H9 (cell line): ENCODE measurements around the gene UGT1A5. TPM values are rescaled to one million over a fixed set of nuclear protein-coding genes. Genes with fewer than 3 reads are reported as not detected.

Experiments
- DNase-seq: peaks from one replicate; pipeline ENCODE4 v3.0.0-alpha.2; 2017
- H2AFZ ChIP-seq: one replicate; pipeline ENCODE4 v1.6.1; 2013; ENCODE audit warnings: mild to moderate bottlenecking, low read length, control low read depth, moderate library complexity
- H2AK5ac ChIP-seq: 2 replicates; pipeline ENCODE4 v1.6.1; 2013; ENCODE audit warnings: low read length, control low read depth, mixed read lengths; ENCODE audit not compliant: insufficient read length
- H2BK120ac ChIP-seq: one replicate; pipeline ENCODE4 v1.6.1; 2013; ENCODE audit warnings: low read depth, mild to moderate bottlenecking, low read length, control low read depth, inconsistent platforms; ENCODE audit not compliant: poor library complexity, severe bottlenecking
- H2BK12ac ChIP-seq: 2 replicates; pipeline ENCODE4 v1.6.1; 2013; ENCODE audit warnings: low read length, control low read depth, mixed read lengths, low read depth; ENCODE audit not compliant: insufficient read length
- H2BK15ac ChIP-seq: 2 replicates; pipeline ENCODE4 v1.6.1; 2013; ENCODE audit warnings: low read depth, low read length, control low read depth
- H2BK20ac ChIP-seq: one replicate; pipeline ENCODE4 v1.6.1; 2013; ENCODE audit warnings: low read depth, mild to moderate bottlenecking, low read length, control low read depth, inconsistent platforms; ENCODE audit not compliant: poor library complexity, severe bottlenecking
- H2BK5ac ChIP-seq: 2 replicates; pipeline ENCODE4 v1.6.1; 2013; ENCODE audit warnings: low read length, control low read depth, mixed read lengths; ENCODE audit not compliant: insufficient read length
- H3K14ac ChIP-seq: 2 replicates; pipeline ENCODE4 v1.6.1; 2013; ENCODE audit warnings: low read length, control low read depth; ENCODE audit not compliant: insufficient read depth
- H3K18ac ChIP-seq: 2 replicates; pipeline ENCODE4 v1.6.1; 2013; ENCODE audit warnings: low read depth, mild to moderate bottlenecking, mixed read lengths, low read length, control low read depth; ENCODE audit not compliant: insufficient read length
- H3K23ac ChIP-seq: 2 replicates; pipeline ENCODE4 v1.6.1; 2013; ENCODE audit warnings: low read length, control low read depth, mixed read lengths, low read depth; ENCODE audit not compliant: insufficient read length
- H3K23me2 ChIP-seq: 2 replicates; pipeline ENCODE4 v1.6.1; 2013; ENCODE audit warnings: low read depth, mild to moderate bottlenecking, mixed read lengths, low read length, control low read depth; ENCODE audit not compliant: insufficient read length, poor library complexity, severe bottlenecking
- H3K27ac ChIP-seq: 2 replicates; pipeline ENCODE4 v1.5.1; 2013; ENCODE audit warnings: low read length, control low read depth, mixed read lengths, low read depth; ENCODE audit not compliant: insufficient read length
- H3K27me3 ChIP-seq: 2 replicates; pipeline ENCODE4 v1.6.1; 2013; ENCODE audit warnings: low read length, control low read depth, inconsistent platforms; ENCODE audit not compliant: insufficient read depth
- H3K4ac ChIP-seq: 2 replicates; pipeline ENCODE4 v1.6.1; 2013; ENCODE audit warnings: low read depth, mild to moderate bottlenecking, control low read depth, inconsistent platforms, low read length, moderate library complexity
- H3K4me1 ChIP-seq: 2 replicates; pipeline ENCODE4 v1.6.1; 2013; ENCODE audit warnings: low read length, control low read depth, inconsistent platforms; ENCODE audit not compliant: insufficient read depth
- H3K4me2 ChIP-seq: 2 replicates; pipeline ENCODE4 v1.6.1; 2013; ENCODE audit warnings: low read length, control low read depth, mixed read lengths; ENCODE audit not compliant: insufficient read length, insufficient read depth
- H3K56ac ChIP-seq: 2 replicates; pipeline ENCODE4 v1.6.1; 2013; ENCODE audit warnings: low read depth, mild to moderate bottlenecking, mixed read lengths, low read length, control low read depth; ENCODE audit not compliant: insufficient read length
- H3K79me1 ChIP-seq: 2 replicates; pipeline ENCODE4 v1.6.1; 2013; ENCODE audit warnings: low read depth, mild to moderate bottlenecking, moderate library complexity, low read length, control low read depth, inconsistent platforms; ENCODE audit not compliant: insufficient read depth, poor library complexity, severe bottlenecking
- H3K79me2 ChIP-seq: 2 replicates; pipeline ENCODE4 v1.6.1; 2013; ENCODE audit warnings: low read length, control low read depth, inconsistent platforms; ENCODE audit not compliant: insufficient read depth
- H3K9ac ChIP-seq: 2 replicates; pipeline ENCODE4 v1.6.1; 2013; ENCODE audit warnings: low read length, control low read depth, mixed read lengths; ENCODE audit not compliant: insufficient read length; ENCODE audit errors: extremely low read depth
- H3K9me3 ChIP-seq: one replicate; pipeline ENCODE4 v1.6.1; 2013; ENCODE audit warnings: low read depth, low read length, inconsistent platforms; ENCODE audit not compliant: control insufficient read depth
- H3T11ph ChIP-seq: one replicate; pipeline ENCODE4 v1.6.1; 2013; ENCODE audit warnings: mild to moderate bottlenecking, low read length, control low read depth, inconsistent platforms
- H4K20me1 ChIP-seq: one replicate; pipeline ENCODE4 v1.6.1; 2013; ENCODE audit not compliant: control insufficient read depth, insufficient read length, insufficient read depth
- H4K5ac ChIP-seq: 2 replicates; pipeline ENCODE4 v1.6.1; 2013; ENCODE audit warnings: low read depth, mild to moderate bottlenecking, mixed read lengths, low read length, control low read depth; ENCODE audit not compliant: insufficient read length
- H4K8ac ChIP-seq: replicated peaks from 2 replicates; pipeline ENCODE4 v1.6.1; 2013; ENCODE audit warnings: low read length, control low read depth, mixed read lengths, low read depth; ENCODE audit not compliant: insufficient read length
- H4K91ac ChIP-seq: 2 replicates; pipeline ENCODE4 v1.6.1; 2013; ENCODE audit warnings: low read depth, mild to moderate bottlenecking, moderate library complexity, mixed read lengths, low read length, control low read depth; ENCODE audit not compliant: insufficient read length
- H3K27ac Mint-ChIP-seq, 3 experiments: 2 replicates in 2 of 3; 3 replicates in 1 of 3; pipeline ENCODE4 v1.8.0; 2020 to 2021; ENCODE audit warnings: mixed read lengths in 3 of 3, mild to moderate bottlenecking in 1 of 3, moderate library complexity in 1 of 3
- H3K27me3 Mint-ChIP-seq: 2 replicates; pipeline ENCODE4 v1.8.0; 2021; ENCODE audit warnings: low read depth, mild to moderate bottlenecking, moderate library complexity, mixed read lengths
- H3K36me3 Mint-ChIP-seq, 3 experiments: 2 replicates in 2 of 3; 3 replicates in 1 of 3; pipeline ENCODE4 v1.8.0; 2020 to 2021; ENCODE audit warnings: low read depth in 3 of 3, mixed read lengths in 3 of 3; ENCODE audit not compliant: insufficient read depth in 1 of 3
- H3K4me1 Mint-ChIP-seq, 2 experiments: 2 replicates each; pipeline ENCODE4 v1.8.0; 2020; ENCODE audit warnings: mixed read lengths in 2 of 2
- H3K4me3 Mint-ChIP-seq, 2 experiments: 2 replicates in 1 of 2; 3 replicates in 1 of 2; pipeline ENCODE4 v1.8.0; 2020 to 2021; ENCODE audit warnings: mild to moderate bottlenecking in 2 of 2, mixed read lengths in 2 of 2, moderate library complexity in 1 of 2
- H3K9me3 Mint-ChIP-seq, 2 experiments: 2 replicates in 1 of 2; 3 replicates in 1 of 2; pipeline ENCODE4 v1.8.0; 2020; ENCODE audit warnings: mild to moderate bottlenecking in 2 of 2, mixed read lengths in 2 of 2, moderate library complexity in 1 of 2
- WGBS: extraction: QIAGEN DNeasy Blood & Tissue Kit; methylation state at CpG from one replicate; pipeline ENCODE4 v1.1.7; 2013; ENCODE audit warnings: missing lambda C conversion rate, low lambda C conversion rate, mixed read lengths; ENCODE audit not compliant: insufficient read length; ENCODE audit errors: extremely low coverage; 5-methylcytosine and 5-hydroxymethylcytosine counted together
- total RNA-seq: library from RNA; stranded (reverse); gene quantifications from 2 replicates; pipeline ENCODE4 v1.2.1, GENCODE V29; 2021
- TF ChIP-seq, protein P1 (sequence below): fragments of 200-600 bp; sonication (generic); conservative IDR thresholded peaks from 3 replicates; pipeline ENCODE4 v1.8.0; 2021; ENCODE audit warnings: antibody characterized with exemption, mild to moderate bottlenecking

Gene UGT1A5
- total RNA-seq, 1 experiment from 2014 or later = not detected

DNA sequence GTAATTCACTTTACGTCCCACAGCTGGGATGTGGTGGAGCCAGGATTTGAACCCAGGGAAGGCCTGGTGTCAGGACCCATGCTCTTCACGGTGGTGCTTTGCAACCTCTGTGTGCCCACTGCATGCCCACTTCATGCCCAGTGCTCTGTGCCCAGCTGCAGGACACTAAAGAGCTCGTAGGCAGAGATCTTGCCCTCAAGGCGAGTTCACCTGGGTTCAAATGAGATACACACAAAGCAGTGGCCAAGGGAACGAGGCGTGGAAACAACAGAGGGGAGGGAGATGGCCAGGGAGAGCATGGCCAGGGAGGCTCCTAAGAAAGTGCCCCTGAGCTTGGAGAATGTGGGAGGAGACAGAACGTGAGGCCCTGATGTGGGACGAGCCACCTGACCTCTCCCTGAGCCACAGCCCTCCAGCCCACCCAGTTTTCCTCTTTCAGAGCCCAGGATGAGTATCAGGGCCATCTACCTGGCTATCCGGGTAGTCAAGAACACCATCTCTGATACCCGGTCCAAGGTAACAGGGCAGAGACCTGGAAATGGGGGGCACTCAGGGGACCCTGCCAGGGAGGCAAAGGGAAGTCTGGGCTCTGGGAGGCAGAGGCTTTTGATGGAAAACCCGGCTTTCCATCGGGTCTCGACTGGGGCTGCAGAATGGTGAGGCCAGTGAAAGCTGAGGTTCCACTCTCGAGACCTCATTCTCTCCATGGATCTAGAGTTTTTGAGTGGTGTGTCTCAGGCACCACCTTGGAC, 85.8 kb downstream of the UGT1A5 start:
- Histone ChIP-seq H3K4ac (no peak overlapping the region), H2AFZ (no peak overlapping the region), H4K20me1 (no peaks in the 10 kb centered on the region), H2BK15ac (no peak overlapping the region), H3K27me3 (no peaks in the 10 kb centered on the region), H2BK120ac (no peak overlapping the region), H3K4me1 (no peaks in the 10 kb centered on the region), H3K9ac (no peak overlapping the region), H3K14ac (no peak overlapping the region), H2AK5ac (no peak overlapping the region), H3K18ac (no peak overlapping the region), H3K27ac (no peak overlapping the region), H4K8ac (no peak overlapping the region), H3K23ac (no peak overlapping the region), H2BK20ac (no peak overlapping the region), H3K79me2 (no peaks in the 10 kb centered on the region), H3T11ph (no peak overlapping the region), H2BK5ac (no peak overlapping the region), H3K56ac (no peak overlapping the region), H4K5ac (no peak overlapping the region), H3K9me3 (no peaks in the 10 kb centered on the region), H2BK12ac (no peak overlapping the region), H3K23me2 (no peaks in the 10 kb centered on the region), H3K79me1 (no peaks in the 10 kb centered on the region), H4K91ac (no peak overlapping the region), H3K4me2 (no peak overlapping the region)
- peaks cover 0 to 5% (median 4%) of the 10 kb centered on the region in 3 experiments; a peak in 2 of 7 replicates for H3K36me3 Mint-ChIP-seq
- no peak overlapping the region; a peak in 1 of 7 replicates for H3K27ac Mint-ChIP-seq
- H3K4me3 Mint-ChIP-seq = no peak overlapping the region
- H3K4me1 Mint-ChIP-seq = peaks cover 2 to 4% of the 10 kb centered on the region in 2 experiments; a peak in 3 of 4 replicates
- no peak for DNase-seq
- TF ChIP-seq, protein P1, sequence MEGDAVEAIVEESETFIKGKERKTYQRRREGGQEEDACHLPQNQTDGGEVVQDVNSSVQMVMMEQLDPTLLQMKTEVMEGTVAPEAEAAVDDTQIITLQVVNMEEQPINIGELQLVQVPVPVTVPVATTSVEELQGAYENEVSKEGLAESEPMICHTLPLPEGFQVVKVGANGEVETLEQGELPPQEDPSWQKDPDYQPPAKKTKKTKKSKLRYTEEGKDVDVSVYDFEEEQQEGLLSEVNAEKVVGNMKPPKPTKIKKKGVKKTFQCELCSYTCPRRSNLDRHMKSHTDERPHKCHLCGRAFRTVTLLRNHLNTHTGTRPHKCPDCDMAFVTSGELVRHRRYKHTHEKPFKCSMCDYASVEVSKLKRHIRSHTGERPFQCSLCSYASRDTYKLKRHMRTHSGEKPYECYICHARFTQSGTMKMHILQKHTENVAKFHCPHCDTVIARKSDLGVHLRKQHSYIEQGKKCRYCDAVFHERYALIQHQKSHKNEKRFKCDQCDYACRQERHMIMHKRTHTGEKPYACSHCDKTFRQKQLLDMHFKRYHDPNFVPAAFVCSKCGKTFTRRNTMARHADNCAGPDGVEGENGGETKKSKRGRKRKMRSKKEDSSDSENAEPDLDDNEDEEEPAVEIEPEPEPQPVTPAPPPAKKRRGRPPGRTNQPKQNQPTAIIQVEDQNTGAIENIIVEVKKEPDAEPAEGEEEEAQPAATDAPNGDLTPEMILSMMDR = no peak
- H3K9me3 Mint-ChIP-seq = peaks cover 14 to 18% of the 10 kb centered on the region in 2 experiments
- WGBS = no CpG with 5 or more reads among the region's 14 CpGs
- H3K27me3 Mint-ChIP-seq = peaks cover 4% of the 10 kb centered on the region
